ENCODE results near the gene BCAN.

- no peak for TF ChIP-seq POLR2AphosphoS5 (IDR thresholded peaks at IDR 0.05; ENCODE audit: low read depth, low read length)
- TF ChIP-seq TAF1 (IDR thresholded peaks at IDR 0.05; ENCODE audit: borderline replicate concordance, insufficient read depth, low read length): no peak
- no peak for TF ChIP-seq REST (IDR thresholded peaks at IDR 0.05; ENCODE audit: insufficient read depth in 1 of 2, low read depth in 2 of 2, low read length in 2 of 2)
- TF ChIP-seq SIN3A (IDR thresholded peaks at IDR 0.05; ENCODE audit: borderline replicate concordance, insufficient read depth, low read length): no peak
- TF ChIP-seq FOXP2 (optimal IDR thresholded peaks at IDR 0.05; ENCODE audit: borderline replicate concordance, extremely low read depth, extremely low read length, insufficient read depth): no peak
These were observed 52.2 kb downstream of the BCAN start for GRCh38 chr1:156693848-156694689.
